GM19043 (cell line): ENCODE results near the gene NT5DC1.
"Not testable (repeated sequence)": the region's sequence is repeated elsewhere in the genome, so short reads cannot be mapped to it uniquely, and the experiment has no call there.

Source experiments
- ATAC-seq: cut with Tn5 transposase; IDR thresholded peaks from one replicate; pipeline ENCODE4 v1.9.1; 2021; ENCODE audit warnings: low read depth; ENCODE audit not compliant: unreplicated experiment

Gene NT5DC1

GRCh38 chr6:116087437-116088027 is 13.1 kb upstream of the NT5DC1 start:
- ATAC-seq = peak; percentile 92

DNA sequence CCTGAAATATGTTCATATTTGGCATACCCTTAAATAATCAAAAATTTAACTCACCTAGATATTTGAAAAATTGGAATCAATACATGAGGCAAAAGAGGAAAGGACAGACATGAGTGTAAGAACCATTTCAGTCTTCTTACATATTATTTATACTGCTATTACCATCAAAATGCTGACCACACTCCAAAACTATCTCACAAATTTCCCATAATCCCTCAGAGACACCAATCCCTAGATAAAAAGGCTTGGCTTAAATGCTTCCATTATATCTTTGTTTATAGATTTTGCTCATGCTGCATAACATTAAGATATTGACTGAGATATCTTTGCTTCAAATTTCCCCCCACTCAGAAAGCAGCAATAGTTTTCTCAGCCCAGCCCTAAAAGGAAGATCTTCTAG is 11.7 kb upstream of the NT5DC1 start:
- ATAC-seq = no peak

DNA sequence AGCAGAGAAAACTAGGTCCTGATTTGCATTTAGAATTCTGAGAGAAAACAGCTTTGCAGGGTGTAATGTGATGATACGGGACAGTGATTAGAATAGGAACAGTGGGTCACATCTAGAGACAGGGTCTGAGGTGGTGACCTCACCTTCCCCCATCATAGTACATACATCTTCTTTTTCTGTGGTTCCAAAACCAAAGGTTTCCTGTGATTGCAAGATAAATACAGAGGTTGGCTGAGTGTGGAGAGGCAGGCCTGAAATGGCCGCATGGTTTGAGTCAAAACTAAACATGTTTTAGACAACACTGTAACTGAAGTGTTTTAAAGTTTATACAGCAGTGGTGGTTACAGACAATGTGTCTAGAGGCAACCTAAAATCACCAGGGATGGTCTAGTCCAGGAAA is 10.4 kb upstream of the NT5DC1 start:
- ATAC-seq = peak; percentile 49

DNA sequence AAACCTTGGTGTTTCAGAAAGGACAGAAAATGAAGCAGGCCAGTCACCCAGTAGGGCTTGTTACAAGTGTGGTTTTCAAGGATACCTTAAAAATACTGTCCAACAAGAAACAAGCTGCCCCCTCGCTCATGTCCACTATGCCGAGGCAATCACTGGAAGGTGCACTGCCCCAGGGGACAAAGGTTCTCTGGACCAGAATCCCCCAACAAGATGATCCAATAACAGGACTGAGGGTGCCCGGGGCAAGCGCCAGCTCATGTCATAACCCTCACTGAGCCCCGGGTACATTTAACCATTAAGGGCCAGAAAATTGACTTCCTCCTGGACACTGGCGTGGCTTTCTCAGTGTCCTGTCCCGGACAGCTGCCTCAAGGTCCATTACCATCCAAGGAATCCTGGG is 6.6 kb upstream of the NT5DC1 start:
- ATAC-seq = no peak

DNA sequence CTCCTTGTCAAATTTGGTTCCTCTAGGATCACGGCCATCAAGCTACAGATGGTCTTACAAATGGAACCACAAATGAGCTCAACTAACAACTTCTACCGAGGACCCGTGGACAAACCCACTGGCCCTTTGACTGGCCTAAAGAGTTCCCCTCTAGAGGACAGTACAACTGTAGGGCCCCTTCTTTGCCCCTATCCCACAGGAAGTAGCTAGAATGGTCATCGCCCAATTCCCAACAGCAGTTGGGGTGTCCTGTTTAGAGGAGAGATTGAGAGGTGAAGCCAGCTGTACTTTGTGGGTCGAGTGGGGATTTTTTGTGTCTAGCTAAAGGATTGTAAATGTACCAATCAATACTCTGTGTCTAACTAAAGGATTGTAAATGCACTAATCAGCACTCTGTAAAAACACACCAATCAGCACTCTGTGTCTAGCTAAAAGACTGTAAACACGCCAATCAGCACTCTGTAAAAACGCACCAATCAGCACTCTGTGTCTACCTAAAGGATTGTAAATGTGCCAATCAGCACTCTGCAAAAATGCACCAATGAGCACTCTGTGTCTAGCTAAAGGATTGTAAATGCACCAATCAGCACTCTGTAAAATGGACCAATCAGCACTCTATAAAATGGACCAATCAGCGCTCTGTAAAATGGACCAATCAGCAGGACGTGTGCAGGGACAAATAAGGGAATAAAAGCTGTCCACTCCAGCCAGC is 4.4 kb upstream of the NT5DC1 start:
- not testable (repeated sequence) for ATAC-seq

DNA sequence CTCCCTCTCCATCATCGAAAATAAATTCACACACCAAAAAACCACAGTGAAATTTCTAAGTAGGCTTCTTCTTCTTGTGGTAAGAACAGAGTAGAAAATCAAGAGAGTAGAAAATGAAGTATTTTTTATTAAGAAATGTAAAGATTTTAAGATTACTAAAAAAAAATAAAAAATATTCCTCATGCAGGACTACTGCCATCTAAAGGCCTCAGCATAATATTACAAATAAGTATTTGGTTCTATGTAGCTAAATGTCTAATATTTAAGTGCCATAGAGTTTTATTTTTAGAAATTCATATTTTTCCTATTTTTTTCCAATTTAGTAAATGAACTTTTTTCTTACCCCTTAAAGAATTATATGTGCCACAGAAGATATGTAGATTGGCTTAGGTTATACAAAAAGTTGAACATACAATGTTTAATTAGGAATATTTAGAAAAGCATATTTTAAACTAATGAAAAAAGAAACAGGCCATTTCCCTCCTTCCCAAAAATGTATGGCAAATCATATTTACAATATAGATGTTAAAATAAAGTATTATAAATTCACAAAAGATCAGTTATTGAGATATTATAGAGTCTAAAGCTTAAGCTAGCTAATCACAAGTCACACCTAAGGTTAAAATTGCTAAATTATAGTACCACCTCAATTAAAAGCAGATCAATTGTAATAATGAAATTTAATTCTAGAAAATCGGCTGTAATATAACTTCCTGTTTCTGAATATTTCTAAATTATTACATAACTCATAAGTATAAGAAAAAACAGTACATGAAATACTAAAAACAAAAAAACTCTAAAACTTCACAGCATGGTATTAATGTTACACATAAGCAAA is 3.5 kb upstream of the NT5DC1 start:
- no peak for ATAC-seq

- ATAC-seq = no peak
Observed at GRCh38 chr6:116099036-116099435, 1.6 kb upstream of the NT5DC1 start.

- ATAC-seq = no peak
Observed at GRCh38 chr6:116101302-116101718, 657 bp downstream of the NT5DC1 start.

DNA sequence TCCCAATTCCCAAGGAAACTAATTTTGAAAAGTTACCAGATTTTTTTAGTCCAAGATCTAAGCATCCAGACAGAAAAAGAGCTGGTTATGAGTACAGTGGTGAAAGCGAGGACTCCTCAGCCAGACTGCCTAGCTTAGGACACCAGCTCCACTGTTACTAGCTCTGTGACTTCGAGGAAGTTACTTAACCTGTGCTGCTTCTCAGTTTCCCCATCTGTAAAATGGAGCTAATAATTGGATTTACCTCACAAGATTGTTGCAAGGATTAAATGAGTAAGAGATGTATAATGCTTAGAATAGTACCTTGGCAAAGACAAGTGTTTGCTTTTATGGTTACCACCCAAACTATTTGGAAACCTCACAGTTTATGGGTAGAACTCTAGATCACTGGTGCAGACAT is 1.1 kb downstream of the NT5DC1 start:
- ATAC-seq = no peak

- ATAC-seq = no peak
Observed at GRCh38 chr6:116102873-116103272, 2.2 kb downstream of the NT5DC1 start.

- ATAC-seq = no peak
Observed at GRCh38 chr6:116104636-116105035, 4.0 kb downstream of the NT5DC1 start.

GRCh38 chr6:116105247-116105646 is 4.6 kb downstream of the NT5DC1 start:
- no peak for ATAC-seq

- ATAC-seq = no peak
Observed at GRCh38 chr6:116106146-116106545, 5.5 kb downstream of the NT5DC1 start.

DNA sequence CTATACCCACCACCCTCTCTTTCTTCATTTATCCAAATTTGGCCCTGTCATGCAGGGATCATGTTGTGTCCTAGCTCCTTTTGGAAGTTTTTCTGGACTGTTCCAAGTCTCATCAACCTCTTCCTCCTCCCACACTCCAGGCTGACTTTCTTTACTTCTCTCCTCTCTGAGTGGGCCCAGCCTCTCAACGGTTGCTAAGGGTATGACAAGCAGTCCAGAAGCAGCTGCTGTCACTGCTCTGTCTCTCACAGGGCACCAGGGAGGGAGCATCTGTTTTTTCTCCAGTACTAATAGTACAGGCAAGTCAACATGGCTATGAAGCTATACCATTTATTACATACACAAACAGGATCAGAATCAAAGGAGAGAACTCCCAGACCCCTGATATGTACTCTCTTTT is 8.2 kb downstream of the NT5DC1 start:
- ATAC-seq = no peak

- no peak for ATAC-seq
Observed at GRCh38 chr6:116111552-116112528, 11.2 kb downstream of the NT5DC1 start.

DNA sequence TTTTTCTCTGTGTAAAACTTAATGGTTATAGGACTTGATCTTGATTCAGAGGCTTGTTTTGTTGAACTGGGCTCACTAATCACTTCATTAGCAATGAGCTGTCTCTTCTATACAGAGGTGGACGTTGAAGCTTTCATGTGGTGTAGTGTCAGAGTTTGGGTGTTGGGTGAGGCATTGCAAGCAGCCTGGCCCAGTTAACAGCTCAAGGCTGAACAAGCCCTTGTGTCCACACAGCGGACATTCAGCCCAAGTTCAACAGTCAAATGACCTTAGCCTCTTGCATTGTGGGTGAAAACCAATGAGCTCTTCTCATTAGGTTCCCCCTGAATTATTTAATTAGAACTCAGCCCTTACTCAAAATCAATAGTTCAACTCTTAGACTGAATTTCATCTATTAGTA is 12.7 kb downstream of the NT5DC1 start:
- no peak for ATAC-seq

DNA sequence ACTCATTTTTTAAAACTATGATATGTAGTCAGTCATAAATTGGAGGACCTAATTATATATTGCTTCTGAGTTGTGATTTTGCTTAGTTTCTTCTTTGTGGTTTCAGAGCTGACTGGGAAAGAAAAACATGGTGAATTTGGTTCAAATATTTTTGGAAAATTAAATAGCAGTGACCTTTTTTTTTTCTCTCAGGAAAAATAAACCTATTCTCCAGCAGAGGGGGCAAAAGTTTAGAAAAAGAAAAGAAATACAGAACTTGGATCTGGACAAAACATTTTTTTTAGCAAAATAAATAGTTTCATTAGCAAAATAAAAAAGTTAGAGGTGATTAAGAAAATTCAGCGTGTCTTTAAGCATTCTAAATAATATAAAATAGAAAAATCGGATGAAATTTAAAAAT is 15.1 kb downstream of the NT5DC1 start:
- ATAC-seq = no peak

GRCh38 chr6:116118608-116119007 is 18.0 kb downstream of the NT5DC1 start:
- no peak for ATAC-seq

- ATAC-seq = no peak
Observed at GRCh38 chr6:116120430-116120829, 19.8 kb downstream of the NT5DC1 start.

- no peak for ATAC-seq
Observed at GRCh38 chr6:116126032-116126431, 25.4 kb downstream of the NT5DC1 start, which contains the start of gene COL10A1. TSS of gene COL10A1 (minus strand) at chr6:116126132. CDS start at chr6:116125492, 640 bp downstream.
